HG03558 (cell line): ENCODE data around the gene CD2AP.
"Not testable (repeated sequence)": the region's sequence is repeated elsewhere in the genome, so short reads cannot be mapped to it uniquely, and the experiment has no call there.

Experiments
- ATAC-seq: cut with Tn5 transposase; IDR thresholded peaks from one replicate; pipeline ENCODE4 v1.9.1; 2021; ENCODE audit warnings: moderate number of reproducible peaks; ENCODE audit not compliant: unreplicated experiment; ENCODE audit errors: extremely low read depth

CD2AP gene

GRCh38 chr6:47628448-47629272, 151.1 kb downstream of the CD2AP start:
- no peak for ATAC-seq

- no peak for ATAC-seq
Observed at GRCh38 chr6:47629954-47630353, 152.4 kb downstream of the CD2AP start.

- ATAC-seq = no peak
Observed at GRCh38 chr6:47630587-47630986, 153.0 kb downstream of the CD2AP start.

- no peak for ATAC-seq
Observed at GRCh38 chr6:47631269-47631772, 153.7 kb downstream of the CD2AP start.

- ATAC-seq = no peak
Observed at GRCh38 chr6:47631797-47632196, 154.2 kb downstream of the CD2AP start.

GRCh38 chr6:47633141-47633540, 155.6 kb downstream of the CD2AP start:
- no peak for ATAC-seq

- ATAC-seq = no peak
Observed at GRCh38 chr6:47634210-47635047, 156.8 kb downstream of the CD2AP start.

- ATAC-seq = no peak
Observed at GRCh38 chr6:47646689-47647088, 169.1 kb downstream of the CD2AP start.

- ATAC-seq = no peak
Observed at GRCh38 chr6:47647188-47647587, 169.6 kb downstream of the CD2AP start.

GRCh38 chr6:47647626-47648025, 170.0 kb downstream of the CD2AP start:
- ATAC-seq = not testable (repeated sequence)

GRCh38 chr6:47648031-47648430, 170.4 kb downstream of the CD2AP start:
- no peak for ATAC-seq

- ATAC-seq = no peak
Observed at GRCh38 chr6:47650553-47651432, 173.2 kb downstream of the CD2AP start.

GRCh38 chr6:47651505-47651944, 173.9 kb downstream of the CD2AP start:
- ATAC-seq = no peak

- ATAC-seq = no peak
Observed at GRCh38 chr6:47653706-47654105, 176.1 kb downstream of the CD2AP start.

- ATAC-seq = no peak
Observed at GRCh38 chr6:47654255-47654654, 176.7 kb downstream of the CD2AP start.

GRCh38 chr6:47655719-47656595, 178.4 kb downstream of the CD2AP start:
- ATAC-seq = no peak

GRCh38 chr6:47661960-47662359, 184.4 kb downstream of the CD2AP start:
- ATAC-seq = no peak

GRCh38 chr6:47663462-47664216, 186.1 kb downstream of the CD2AP start:
- ATAC-seq = no peak
